MM.1S (cell line): Measurements from ENCODE around the gene MOB3B.

Source experiments
- EZH2 ChIP-seq: fragments of 300-600 bp; sonication (generic); optimal IDR thresholded peaks from 2 replicates; pipeline ENCODE3; 2017; ENCODE audit warnings: low read depth, mild to moderate bottlenecking, antibody characterized with exemption, low read length, mixed read lengths
- TF ChIP-seq, protein P1 (sequence below): fragments of 300-600 bp; sonication (generic); IDR thresholded peaks from 2 replicates; pipeline ENCODE4 v1.5.1; 2016; ENCODE audit warnings: antibody characterized with exemption, low read length, mixed read lengths

DNA sequence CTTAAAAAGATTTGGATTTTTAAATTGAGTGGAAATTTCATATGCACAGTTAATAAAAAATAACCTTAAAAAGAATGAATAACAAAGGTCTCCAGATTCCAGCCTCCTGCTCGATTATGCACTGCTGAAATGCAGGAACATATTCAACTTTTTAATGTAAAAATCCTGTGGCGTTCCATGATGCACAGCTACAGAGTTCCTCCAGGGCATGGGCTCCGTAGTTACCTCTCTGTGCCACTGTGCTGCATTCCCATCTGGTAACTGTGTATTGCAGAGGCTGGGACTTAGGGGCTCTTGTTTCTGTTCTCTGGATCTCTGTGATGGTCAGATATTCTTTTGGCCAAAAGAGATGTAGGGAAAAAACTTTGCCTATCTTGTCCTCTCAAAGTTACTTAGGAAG lies 201.1 kb downstream of the MOB3B start:
- TF ChIP-seq, protein P1, sequence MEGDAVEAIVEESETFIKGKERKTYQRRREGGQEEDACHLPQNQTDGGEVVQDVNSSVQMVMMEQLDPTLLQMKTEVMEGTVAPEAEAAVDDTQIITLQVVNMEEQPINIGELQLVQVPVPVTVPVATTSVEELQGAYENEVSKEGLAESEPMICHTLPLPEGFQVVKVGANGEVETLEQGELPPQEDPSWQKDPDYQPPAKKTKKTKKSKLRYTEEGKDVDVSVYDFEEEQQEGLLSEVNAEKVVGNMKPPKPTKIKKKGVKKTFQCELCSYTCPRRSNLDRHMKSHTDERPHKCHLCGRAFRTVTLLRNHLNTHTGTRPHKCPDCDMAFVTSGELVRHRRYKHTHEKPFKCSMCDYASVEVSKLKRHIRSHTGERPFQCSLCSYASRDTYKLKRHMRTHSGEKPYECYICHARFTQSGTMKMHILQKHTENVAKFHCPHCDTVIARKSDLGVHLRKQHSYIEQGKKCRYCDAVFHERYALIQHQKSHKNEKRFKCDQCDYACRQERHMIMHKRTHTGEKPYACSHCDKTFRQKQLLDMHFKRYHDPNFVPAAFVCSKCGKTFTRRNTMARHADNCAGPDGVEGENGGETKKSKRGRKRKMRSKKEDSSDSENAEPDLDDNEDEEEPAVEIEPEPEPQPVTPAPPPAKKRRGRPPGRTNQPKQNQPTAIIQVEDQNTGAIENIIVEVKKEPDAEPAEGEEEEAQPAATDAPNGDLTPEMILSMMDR = no peak
- TF ChIP-seq EZH2 = no peak
